ENCODE measurements around the gene HES2.
A peak's percentile ranks its signal among the peaks of the same experiment; 100 is the strongest.

The HES2 gene

DNA sequence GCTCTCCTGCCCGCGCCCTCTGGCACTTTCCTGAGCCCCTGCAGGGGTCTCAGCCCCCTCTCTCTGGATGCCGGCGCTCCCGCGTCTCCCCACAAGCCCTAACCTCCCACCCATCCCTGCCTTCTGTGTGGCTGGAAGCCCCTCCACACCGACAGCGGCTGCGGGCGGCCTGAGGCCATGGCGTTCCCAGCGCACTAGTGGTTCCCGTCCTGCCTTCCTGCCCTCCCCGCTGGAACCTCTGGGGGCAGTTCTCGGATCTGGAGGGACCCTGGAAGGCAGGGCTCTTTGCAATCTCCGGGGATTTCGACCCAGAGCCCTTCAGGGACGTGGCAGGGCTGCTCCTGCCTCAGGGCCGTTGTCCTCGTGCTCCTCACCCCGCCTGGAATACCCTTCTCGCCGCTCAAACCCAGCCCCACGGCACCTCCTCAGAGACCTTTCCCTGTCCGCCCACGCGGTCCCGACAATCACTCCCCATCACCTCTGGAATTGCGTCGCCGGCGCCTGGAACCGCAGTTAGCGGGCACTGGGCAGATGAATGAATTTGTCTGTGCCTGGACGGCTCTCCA is 4.4 kb upstream of the HES2 start:
- TF ChIP-seq, protein P1, sequence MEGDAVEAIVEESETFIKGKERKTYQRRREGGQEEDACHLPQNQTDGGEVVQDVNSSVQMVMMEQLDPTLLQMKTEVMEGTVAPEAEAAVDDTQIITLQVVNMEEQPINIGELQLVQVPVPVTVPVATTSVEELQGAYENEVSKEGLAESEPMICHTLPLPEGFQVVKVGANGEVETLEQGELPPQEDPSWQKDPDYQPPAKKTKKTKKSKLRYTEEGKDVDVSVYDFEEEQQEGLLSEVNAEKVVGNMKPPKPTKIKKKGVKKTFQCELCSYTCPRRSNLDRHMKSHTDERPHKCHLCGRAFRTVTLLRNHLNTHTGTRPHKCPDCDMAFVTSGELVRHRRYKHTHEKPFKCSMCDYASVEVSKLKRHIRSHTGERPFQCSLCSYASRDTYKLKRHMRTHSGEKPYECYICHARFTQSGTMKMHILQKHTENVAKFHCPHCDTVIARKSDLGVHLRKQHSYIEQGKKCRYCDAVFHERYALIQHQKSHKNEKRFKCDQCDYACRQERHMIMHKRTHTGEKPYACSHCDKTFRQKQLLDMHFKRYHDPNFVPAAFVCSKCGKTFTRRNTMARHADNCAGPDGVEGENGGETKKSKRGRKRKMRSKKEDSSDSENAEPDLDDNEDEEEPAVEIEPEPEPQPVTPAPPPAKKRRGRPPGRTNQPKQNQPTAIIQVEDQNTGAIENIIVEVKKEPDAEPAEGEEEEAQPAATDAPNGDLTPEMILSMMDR (IDR thresholded peaks at IDR 0.05; ENCODE audit: insufficient read depth, low read length, poor library complexity, severe bottlenecking) = no peak
- H3K36me3 ChIP-seq (ENCODE audit: control insufficient read depth, insufficient read depth, low read length) = no peaks in the 10 kb centered on the region
- DNase-seq (ENCODE audit: extremely low read depth, insufficient read length) = no peak
- H3K4me3 ChIP-seq (replicated peaks; ENCODE audit: low read depth, low read length) = no peak overlapping the region
- H3K27me3 ChIP-seq (replicated peaks; ENCODE audit: control insufficient read depth, insufficient read depth, low read length) = peaks cover 6% of the 10 kb centered on the region

DNA sequence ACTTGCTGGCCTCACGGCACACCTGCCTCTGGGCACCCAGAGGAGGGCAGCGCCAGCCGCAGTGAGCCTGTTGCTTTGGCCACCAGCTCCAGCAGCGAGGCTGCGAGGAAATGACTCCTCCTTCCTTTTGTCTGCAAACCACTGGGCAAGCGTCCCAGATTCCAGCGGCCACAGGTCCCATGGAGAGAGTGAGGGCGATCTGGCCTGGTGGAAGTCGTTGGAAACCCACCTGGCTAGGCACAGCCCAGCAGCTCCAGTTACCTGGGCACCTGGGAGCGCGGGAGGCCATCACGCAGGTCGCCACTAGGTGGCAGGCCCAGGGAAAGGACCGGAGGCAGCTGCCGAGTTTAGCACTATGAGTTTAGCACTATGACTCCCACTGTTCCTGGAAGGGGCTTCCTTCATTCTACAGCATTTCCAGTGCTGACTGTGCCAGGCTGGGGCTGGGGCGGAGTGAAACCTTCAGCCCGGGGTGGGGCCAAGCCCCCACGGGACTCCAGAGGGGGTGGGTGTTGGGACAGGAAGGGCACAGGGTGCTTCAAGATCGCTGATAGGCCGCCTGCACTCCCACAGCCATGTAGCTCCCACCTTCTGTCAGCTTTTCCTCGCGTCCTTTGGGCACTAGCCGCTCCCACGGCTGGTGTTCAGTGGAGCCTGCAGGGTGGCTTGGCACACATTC is 3.7 kb upstream of the HES2 start:
- TF ChIP-seq, protein P1 (IDR thresholded peaks at IDR 0.05; ENCODE audit: insufficient read depth, low read length, poor library complexity, severe bottlenecking) = peak; percentile 96
- peak; percentile 58 for DNase-seq (ENCODE audit: extremely low read depth, insufficient read length)
- Histone ChIP-seq H3K27me3 (replicated peaks; ENCODE audit: control insufficient read depth, insufficient read depth, low read length) (peaks cover 6% of the 10 kb centered on the region), H3K36me3 (ENCODE audit: control insufficient read depth, insufficient read depth, low read length) (no peaks in the 10 kb centered on the region), H3K4me3 (replicated peaks; ENCODE audit: low read depth, low read length) (no peak overlapping the region)

DNA sequence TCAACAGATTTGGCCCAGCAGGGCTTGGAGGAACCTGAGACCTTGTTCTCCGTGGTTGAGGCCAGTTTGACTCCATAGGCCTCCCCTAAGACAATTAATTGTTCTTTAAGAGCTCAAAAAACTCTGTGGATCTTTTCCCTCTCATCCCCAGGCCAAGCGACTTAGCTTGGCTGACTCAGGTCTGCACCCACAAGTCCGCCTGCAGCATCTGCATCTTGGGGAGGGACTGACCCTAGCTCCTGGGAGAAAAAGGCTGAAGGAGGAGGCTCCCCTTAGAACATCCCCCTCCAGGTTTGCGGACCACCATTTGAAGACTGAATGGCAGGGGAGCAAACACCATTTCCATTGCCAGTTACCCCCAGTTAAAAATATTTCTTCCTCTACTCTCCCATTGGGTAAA is 1.5 kb upstream of the HES2 start:
- DNase-seq (ENCODE audit: extremely low read depth, insufficient read length) = no peak
- Histone ChIP-seq H3K27me3 (replicated peaks; ENCODE audit: control insufficient read depth, insufficient read depth, low read length) (peaks cover 6% of the 10 kb centered on the region), H3K4me3 (replicated peaks; ENCODE audit: low read depth, low read length) (no peak overlapping the region), H3K36me3 (ENCODE audit: control insufficient read depth, insufficient read depth, low read length) (no peaks in the 10 kb centered on the region)
- TF ChIP-seq, protein P1 (IDR thresholded peaks at IDR 0.05; ENCODE audit: insufficient read depth, low read length, poor library complexity, severe bottlenecking) = no peak

DNA sequence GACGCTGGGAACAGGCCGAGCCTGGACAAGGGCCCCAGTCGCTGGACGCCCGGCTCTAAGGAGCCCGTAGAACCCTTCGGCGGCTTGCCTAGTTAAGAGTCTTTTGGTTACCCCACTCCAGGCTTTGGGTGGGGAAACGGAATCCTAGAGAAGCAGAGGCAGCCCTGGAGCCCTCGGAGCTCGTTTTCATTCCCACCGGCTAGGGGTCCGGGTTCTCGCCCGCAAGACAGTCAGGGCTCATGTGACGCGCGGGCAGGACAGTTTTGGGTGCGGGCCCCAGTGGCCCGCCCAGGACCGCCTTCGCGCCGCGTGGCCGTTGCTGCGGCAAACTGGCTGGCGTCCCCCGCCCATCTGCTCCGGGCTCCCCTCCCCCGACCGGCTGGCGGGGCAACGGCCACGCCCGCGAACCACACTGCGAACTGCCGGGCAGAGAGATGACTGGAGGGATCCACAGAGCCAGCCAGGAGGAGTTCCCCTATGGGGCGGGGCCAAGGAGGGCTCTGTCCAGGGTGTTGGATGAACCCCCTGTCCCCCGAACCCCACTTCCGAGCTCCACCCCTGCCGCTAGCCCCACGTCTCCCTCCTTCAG is 829 bp upstream of the HES2 start:
- peaks cover 6% of the 10 kb centered on the region for H3K27me3 ChIP-seq (replicated peaks; ENCODE audit: control insufficient read depth, insufficient read depth, low read length)
- H3K36me3 ChIP-seq (ENCODE audit: control insufficient read depth, insufficient read depth, low read length) = no peaks in the 10 kb centered on the region
- no peak overlapping the region for H3K4me3 ChIP-seq (replicated peaks; ENCODE audit: low read depth, low read length)
- TF ChIP-seq, protein P1 (IDR thresholded peaks at IDR 0.05; ENCODE audit: insufficient read depth, low read length, poor library complexity, severe bottlenecking) = no peak
- DNase-seq (ENCODE audit: extremely low read depth, insufficient read length) = no peak

DNA sequence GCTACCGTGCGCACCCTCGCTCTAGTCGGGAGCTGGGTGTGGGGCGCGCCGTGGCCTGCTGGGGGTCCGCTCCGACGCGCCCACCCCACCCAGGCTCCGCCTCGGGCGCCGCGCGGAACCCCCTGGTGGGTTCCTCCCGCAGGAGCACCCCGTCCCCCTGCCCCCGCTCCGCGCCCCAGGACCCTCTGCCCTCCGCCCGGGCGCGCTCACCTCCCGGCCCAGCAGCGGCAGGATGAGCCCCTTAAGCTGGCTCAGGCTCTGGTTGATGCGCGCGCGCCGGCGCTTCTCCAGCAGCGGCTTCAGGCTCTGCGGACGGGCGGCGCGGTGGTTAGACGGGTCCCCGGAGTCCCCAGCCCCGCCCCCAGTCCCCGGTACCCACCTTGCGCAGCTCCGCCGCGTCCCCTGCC is 319 bp downstream of the HES2 start:
- DNase-seq (ENCODE audit: extremely low read depth, insufficient read length) = no peak
- Histone ChIP-seq H3K27me3 (replicated peaks; ENCODE audit: control insufficient read depth, insufficient read depth, low read length) (peaks cover 6% of the 10 kb centered on the region), H3K4me3 (replicated peaks; ENCODE audit: low read depth, low read length) (peak overlapping the region; percentile 53), H3K36me3 (ENCODE audit: control insufficient read depth, insufficient read depth, low read length) (no peaks in the 10 kb centered on the region)
- TF ChIP-seq, protein P1 (IDR thresholded peaks at IDR 0.05; ENCODE audit: insufficient read depth, low read length, poor library complexity, severe bottlenecking) = no peak

Measured in GM06990 (cell line).